Panc1 (cell line): ENCODE data around the gene PFKM. TPM values are rescaled to one million over a fixed set of nuclear protein-coding genes. Genes with fewer than 3 reads are reported as not detected.
A peak's percentile ranks its signal among the peaks of the same experiment; 100 is the strongest.
"Not testable (repeated sequence)": the region's sequence is repeated elsewhere in the genome, so short reads cannot be mapped to it uniquely, and the experiment has no call there.

Experiments
- ATAC-seq: fragments of 200-7000 bp; cut with Tn5 transposase; 2 replicates; pipeline ENCODE4 v1.9.1; 2020; ENCODE audit warnings: mild to moderate bottlenecking, moderate library complexity
- BruUV-seq: library from RNA; stranded (reverse); fragments of 400-500 nt; replicated peaks from 2 replicates; lab custom pipeline; 2021; lab: Mats Ljungman, UMichigan
- CTCF ChIA-PET: fragments of 300-600 bp; sonication (Branson Sonifier 250); formaldehyde crosslinking; loops from one replicate; lab custom pipeline; 2022; ENCODE audit warnings: antibody characterized with exemption; lab: Charles Lee
- POLR2A ChIA-PET: fragments of 300-600 bp; sonication (Branson Sonifier 250); formaldehyde crosslinking; loops from one replicate; lab custom pipeline; 2022; ENCODE audit warnings: antibody characterized with exemption; lab: Charles Lee
- DNase-seq: peaks from one replicate; pipeline ENCODE4 v3.0.0-alpha.2; 2010; ENCODE audit warnings: low read depth, low spot score
- H3K27ac ChIP-seq: 2 replicates; pipeline ENCODE4 v1.5.1; 2011; ENCODE audit warnings: mild to moderate bottlenecking, low read length, inconsistent platforms
- H3K27me3 ChIP-seq: fragments of 200-500 bp; sonication (Bioruptor generic); 2 replicates; pipeline ENCODE4 v1.6.0; 2014; ENCODE audit warnings: low read length, inconsistent platforms; ENCODE audit not compliant: control insufficient read depth, insufficient read depth
- H3K36me3 ChIP-seq: fragments of 200-500 bp; sonication (Bioruptor generic); 2 replicates; pipeline ENCODE4 v1.5.1; 2014; ENCODE audit warnings: inconsistent platforms, mild to moderate bottlenecking, low read length, moderate library complexity; ENCODE audit not compliant: control insufficient read depth, insufficient read depth
- H3K4me1 ChIP-seq: 2 replicates; pipeline ENCODE4 v1.5.1; 2011; ENCODE audit warnings: inconsistent platforms, mild to moderate bottlenecking, low read length, moderate library complexity; ENCODE audit not compliant: control insufficient read depth, insufficient read depth
- H3K4me3 ChIP-seq, 2 experiments: 2 replicates each; pipeline ENCODE4 v1.5.1; 2011 to 2012; ENCODE audit warnings: low read depth in 2 of 2, low read length in 2 of 2, mild to moderate bottlenecking in 2 of 2, inconsistent platforms in 1 of 2, moderate library complexity in 1 of 2
- H3K9me3 ChIP-seq: fragments of 200-500 bp; sonication (Bioruptor generic); 2 replicates; pipeline ENCODE4 v1.5.1; 2014; ENCODE audit warnings: low read depth, mild to moderate bottlenecking, inconsistent platforms, low read length, moderate library complexity; ENCODE audit not compliant: control insufficient read depth, insufficient read depth
- CTCF ChIP-seq: fragments of 450-650 bp; IDR thresholded peaks from 2 replicates; pipeline ENCODE4 v1.5.1; 2017; ENCODE audit warnings: mild to moderate bottlenecking
- POLR2AphosphoS5 ChIP-seq: IDR thresholded peaks from 2 replicates; pipeline ENCODE4 v1.6.1; 2012; ENCODE audit warnings: mild to moderate bottlenecking, low read depth, low read length, moderate library complexity
- SIN3A ChIP-seq: IDR thresholded peaks from 2 replicates; pipeline ENCODE4 v1.6.1; 2012; ENCODE audit warnings: low read depth, mild to moderate bottlenecking, low read length, moderate library complexity, borderline replicate concordance; ENCODE audit not compliant: insufficient read depth
- TCF7L2 ChIP-seq: IDR thresholded peaks from 2 replicates; pipeline ENCODE4 v1.6.1; 2011; ENCODE audit warnings: mild to moderate bottlenecking, low read depth, low read length, inconsistent platforms
- in situ Hi-C: cut with HindIII; loops from 2 replicates; pipeline ENCODE4 v1.10.0; 2016; ENCODE audit warnings: low sequenced_read_pairs, low pct_unique_long_range_greater_than_20kb
- intact Hi-C: fragments of 100-400 bp; cut with micrococcal nuclease; formaldehyde crosslinking; loops from one replicate; pipeline ENCODE4 v1.10.0; 2022; ENCODE audit not compliant: unreplicated experiment
- total RNA-seq: library from RNA; stranded (reverse); gene quantifications from one replicate; pipeline ENCODE4 v1.2.1, GENCODE V29; 2021; ENCODE audit not compliant: unreplicated experiment
- TF ChIP-seq, protein P1 (sequence below), 2 experiments: IDR thresholded peaks; 2 replicates each; pipeline ENCODE4 v1.6.1; 2011 to 2012; ENCODE audit warnings: low read depth in 2 of 2, control low read depth in 1 of 2, low read length in 1 of 2, mild to moderate bottlenecking in 1 of 2, moderate library complexity in 1 of 2; ENCODE audit not compliant: insufficient read depth in 1 of 2

PFKM gene
- total RNA-seq, 1 experiment from 2014 or later, result 56.1 TPM

GRCh38 chr12:48151103-48151771, 32.1 kb downstream of the PFKM start:
- CTCF ChIA-PET, result no interaction called here
- H3K27ac ChIP-seq, result no peak overlapping the region
- POLR2A ChIA-PET, result no interaction called here
- H3K27me3 ChIP-seq, result no peaks in the 10 kb centered on the region
- TF ChIP-seq POLR2AphosphoS5, result no peak
- TF ChIP-seq CTCF, result no peak
- intact Hi-C loops (loop anchor here (10.0 kb wide), 1 partner anchor 46 kb away; the partner anchor contains the start of gene SENP1), in situ Hi-C loops (no loop called here)
- H3K4me1 ChIP-seq, result peaks cover under 1% of the 10 kb centered on the region; the same call in 1 of the 2 replicates
- no TSS peak for BruUV-seq
- H3K9me3 ChIP-seq, result no peaks in the 10 kb centered on the region
- ATAC-seq (no peak), DNase-seq (no peak)
- peaks cover under 1% of the 10 kb centered on the region; the same call in 1 of the 2 replicates for H3K36me3 ChIP-seq
- no peak overlapping the region for H3K4me3 ChIP-seq

DNA sequence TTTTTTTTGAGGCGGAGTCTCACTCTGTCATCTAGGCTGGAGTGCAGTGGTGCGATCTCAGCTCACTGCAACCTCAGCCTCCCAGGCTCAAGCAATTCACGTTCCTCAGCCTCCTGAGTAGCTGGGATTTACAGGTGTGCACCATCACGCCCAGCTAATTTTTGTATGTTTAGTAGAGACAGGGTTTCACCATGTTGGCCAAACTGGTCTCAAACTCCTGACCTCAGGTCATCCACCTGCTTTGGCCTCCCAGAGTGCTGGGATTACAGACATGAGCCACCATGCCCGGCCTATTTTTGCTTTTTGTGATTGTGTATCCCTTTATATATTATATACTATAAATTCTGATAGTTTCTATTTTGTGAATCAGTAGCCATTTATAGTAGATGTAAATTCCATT, 36.6 kb downstream of the PFKM start:
- H3K4me3 ChIP-seq, H3K36me3 ChIP-seq, BruUV-seq, H3K27ac ChIP-seq, ATAC-seq, H3K27me3 ChIP-seq, H3K9me3 ChIP-seq, in situ Hi-C loops, CTCF ChIA-PET, POLR2A ChIA-PET, H3K4me1 ChIP-seq, DNase-seq: not testable (repeated sequence)
- intact Hi-C loops, result loop anchor here (10.0 kb wide), 1 partner anchor 51 kb away; the partner anchor contains the start of gene SENP1

DNA sequence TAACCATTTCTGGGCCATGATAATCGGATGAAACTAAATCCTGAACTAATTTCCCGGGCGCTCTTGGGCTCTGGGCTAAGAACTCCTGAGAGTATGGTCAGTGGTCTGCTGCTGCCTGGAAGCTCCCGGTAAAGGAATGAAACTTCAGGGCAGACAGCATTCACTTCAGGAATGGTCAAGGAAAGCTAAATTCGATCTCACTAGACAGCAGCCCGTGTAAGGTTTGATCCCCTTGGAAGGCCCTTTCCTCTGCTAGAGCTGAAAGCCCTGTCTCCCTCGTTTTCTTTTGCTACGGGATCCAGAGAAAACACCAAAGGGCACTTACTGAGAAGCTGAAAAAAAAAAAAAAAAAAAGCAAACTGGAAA, 37.5 kb downstream of the PFKM start:
- no peaks in the 10 kb centered on the region for H3K9me3 ChIP-seq
- intact Hi-C loops, result loop anchor here (10.0 kb wide), 1 partner anchor 52 kb away; the partner anchor contains the start of gene SENP1
- no TSS peak for BruUV-seq
- CTCF ChIA-PET, result no interaction called here
- TF ChIP-seq SIN3A (no peak), POLR2AphosphoS5 (no peak), TCF7L2 (no peak), CTCF (no peak)
- TF ChIP-seq, protein P1, sequence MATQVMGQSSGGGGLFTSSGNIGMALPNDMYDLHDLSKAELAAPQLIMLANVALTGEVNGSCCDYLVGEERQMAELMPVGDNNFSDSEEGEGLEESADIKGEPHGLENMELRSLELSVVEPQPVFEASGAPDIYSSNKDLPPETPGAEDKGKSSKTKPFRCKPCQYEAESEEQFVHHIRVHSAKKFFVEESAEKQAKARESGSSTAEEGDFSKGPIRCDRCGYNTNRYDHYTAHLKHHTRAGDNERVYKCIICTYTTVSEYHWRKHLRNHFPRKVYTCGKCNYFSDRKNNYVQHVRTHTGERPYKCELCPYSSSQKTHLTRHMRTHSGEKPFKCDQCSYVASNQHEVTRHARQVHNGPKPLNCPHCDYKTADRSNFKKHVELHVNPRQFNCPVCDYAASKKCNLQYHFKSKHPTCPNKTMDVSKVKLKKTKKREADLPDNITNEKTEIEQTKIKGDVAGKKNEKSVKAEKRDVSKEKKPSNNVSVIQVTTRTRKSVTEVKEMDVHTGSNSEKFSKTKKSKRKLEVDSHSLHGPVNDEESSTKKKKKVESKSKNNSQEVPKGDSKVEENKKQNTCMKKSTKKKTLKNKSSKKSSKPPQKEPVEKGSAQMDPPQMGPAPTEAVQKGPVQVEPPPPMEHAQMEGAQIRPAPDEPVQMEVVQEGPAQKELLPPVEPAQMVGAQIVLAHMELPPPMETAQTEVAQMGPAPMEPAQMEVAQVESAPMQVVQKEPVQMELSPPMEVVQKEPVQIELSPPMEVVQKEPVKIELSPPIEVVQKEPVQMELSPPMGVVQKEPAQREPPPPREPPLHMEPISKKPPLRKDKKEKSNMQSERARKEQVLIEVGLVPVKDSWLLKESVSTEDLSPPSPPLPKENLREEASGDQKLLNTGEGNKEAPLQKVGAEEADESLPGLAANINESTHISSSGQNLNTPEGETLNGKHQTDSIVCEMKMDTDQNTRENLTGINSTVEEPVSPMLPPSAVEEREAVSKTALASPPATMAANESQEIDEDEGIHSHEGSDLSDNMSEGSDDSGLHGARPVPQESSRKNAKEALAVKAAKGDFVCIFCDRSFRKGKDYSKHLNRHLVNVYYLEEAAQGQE (IDR thresholded peaks at IDR 0.05; ENCODE audit: insufficient read depth in 1 of 2, low read depth in 2 of 2, low read length in 1 of 2), result no peak
- H3K27ac ChIP-seq, result peak overlapping the region; percentile 88
- no peaks in the 10 kb centered on the region for H3K27me3 ChIP-seq
- in situ Hi-C loops, result no loop called here
- no peaks in the 10 kb centered on the region; the same call in 1 of the 2 replicates for H3K36me3 ChIP-seq
- DNase-seq (no peak), ATAC-seq (no peak)
- H3K4me1 ChIP-seq, result peaks cover 10% of the 10 kb centered on the region; the same call in 1 of the 2 replicates
- peak overlapping the region; percentile 98 for H3K4me3 ChIP-seq
- POLR2A ChIA-PET, result interaction anchor here (0.6 to 0.7 kb wide), 2 partner anchors 414 to 929 kb away, joined by 3 to 7 read pairs; no protein-coding TSS in a partner anchor
